Mesendoderm (in vitro differentiated cells): ENCODE measurements around the gene HLF.
"Not testable (repeated sequence)": the region's sequence is repeated elsewhere in the genome, so short reads cannot be mapped to it uniquely, and the experiment has no call there.

ENCODE experiments used
- DNase-seq: peaks from one replicate; pipeline ENCODE4 v3.0.0; 2013
- H2AK5ac ChIP-seq: 2 replicates; pipeline ENCODE4 v1.6.1; 2013; ENCODE audit warnings: low read length, inconsistent platforms
- H2BK120ac ChIP-seq: 2 replicates; pipeline ENCODE4 v1.6.1; 2013; ENCODE audit warnings: low read depth, mild to moderate bottlenecking, low read length, moderate library complexity, mixed read lengths
- H2BK15ac ChIP-seq: replicated peaks from 2 replicates; pipeline ENCODE4 v1.6.1; 2013; ENCODE audit warnings: low read depth, mild to moderate bottlenecking, moderate library complexity
- H2BK5ac ChIP-seq: 2 replicates; pipeline ENCODE4 v1.6.1; 2013; ENCODE audit warnings: low read length, inconsistent platforms
- H3K18ac ChIP-seq: 2 replicates; pipeline ENCODE4 v1.6.1; 2013; ENCODE audit warnings: mild to moderate bottlenecking, low read length, mixed read lengths
- H3K23ac ChIP-seq: one replicate; pipeline ENCODE4 v1.6.1; 2013; ENCODE audit warnings: low read length
- H3K27ac ChIP-seq: 2 replicates; pipeline ENCODE4 v1.5.1; 2013; ENCODE audit warnings: low read depth, mild to moderate bottlenecking, inconsistent platforms, low read length, moderate library complexity
- H3K27me3 ChIP-seq: 2 replicates; pipeline ENCODE4 v1.6.1; 2013; ENCODE audit warnings: low read length, control low read depth, mild to moderate bottlenecking, inconsistent platforms; ENCODE audit not compliant: insufficient read depth, poor library complexity
- H3K36me3 ChIP-seq: 2 replicates; pipeline ENCODE4 v1.6.1; 2013; ENCODE audit warnings: low read length, inconsistent platforms; ENCODE audit not compliant: control insufficient read depth, insufficient read depth
- H3K4ac ChIP-seq: one replicate; pipeline ENCODE4 v1.6.1; 2013; ENCODE audit warnings: low read depth, mild to moderate bottlenecking, low read length, moderate library complexity
- H3K4me1 ChIP-seq: 2 replicates; pipeline ENCODE4 v1.6.1; 2013; ENCODE audit warnings: low read depth, low read length, inconsistent platforms; ENCODE audit not compliant: control insufficient read depth
- H3K4me2 ChIP-seq: 2 replicates; pipeline ENCODE4 v1.6.1; 2013; ENCODE audit warnings: low read length
- H3K4me3 ChIP-seq: 2 replicates; pipeline ENCODE4 v1.5.1; 2013; ENCODE audit warnings: mild to moderate bottlenecking, low read length
- H3K56ac ChIP-seq: one replicate; pipeline ENCODE4 v1.6.1; 2013; ENCODE audit warnings: low read length
- H3K79me1 ChIP-seq: 2 replicates; pipeline ENCODE4 v1.6.1; 2013; ENCODE audit warnings: low read length, inconsistent platforms
- H3K79me2 ChIP-seq: 2 replicates; pipeline ENCODE4 v1.6.1; 2013; ENCODE audit warnings: mild to moderate bottlenecking, low read length; ENCODE audit not compliant: control insufficient read depth, insufficient read depth
- H3K9ac ChIP-seq: 2 replicates; pipeline ENCODE4 v1.6.1; 2013; ENCODE audit warnings: low read length, inconsistent platforms
- H4K5ac ChIP-seq: one replicate; pipeline ENCODE4 v1.6.1; 2013; ENCODE audit warnings: low read length
- H4K8ac ChIP-seq: one replicate; pipeline ENCODE4 v1.6.1; 2013; ENCODE audit warnings: low read depth, mild to moderate bottlenecking, control low read depth, low read length, moderate library complexity
- WGBS: extraction: QIAGEN DNeasy Blood & Tissue Kit; methylation state at CpG from one replicate; pipeline ENCODE4 v1.1.7; 2013; ENCODE audit warnings: low lambda C conversion rate, missing lambda C conversion rate; ENCODE audit not compliant: insufficient coverage; ENCODE audit errors: extremely low coverage; 5-methylcytosine and 5-hydroxymethylcytosine counted together

HLF gene

GRCh38 chr17:55326030-55326429 lies 61.3 kb downstream of the HLF start:
- H3K56ac ChIP-seq, result no peak overlapping the region
- H2AK5ac ChIP-seq, result no peak overlapping the region
- no CpG with 5 or more reads among the region's 7 CpGs for WGBS
- H3K23ac ChIP-seq, result no peak overlapping the region
- no peak overlapping the region for H2BK120ac ChIP-seq
- H2BK5ac ChIP-seq, result no peak overlapping the region
- no peak overlapping the region for H3K9ac ChIP-seq
- H4K5ac ChIP-seq, result no peak overlapping the region
- H2BK15ac ChIP-seq, result no peak overlapping the region
- no peaks in the 10 kb centered on the region for H3K4me1 ChIP-seq
- H3K36me3 ChIP-seq, result no peaks in the 10 kb centered on the region
- H3K79me2 ChIP-seq, result no peaks in the 10 kb centered on the region
- no peaks in the 10 kb centered on the region for H3K79me1 ChIP-seq
- H3K18ac ChIP-seq, result no peak overlapping the region
- no peak overlapping the region for H4K8ac ChIP-seq
- H3K4me2 ChIP-seq, result no peak overlapping the region
- DNase-seq, result no peak
- H3K27me3 ChIP-seq, result no peaks in the 10 kb centered on the region
- H3K4me3 ChIP-seq, result no peak overlapping the region
- H3K4ac ChIP-seq, result no peak overlapping the region
- H3K27ac ChIP-seq, result no peak overlapping the region

- no peak overlapping the region for H3K27ac ChIP-seq
- H3K18ac ChIP-seq, result no peak overlapping the region
- H4K5ac ChIP-seq, result no peak overlapping the region
- no peak overlapping the region for H2BK15ac ChIP-seq
- H4K8ac ChIP-seq, result no peak overlapping the region
- H3K4ac ChIP-seq, result no peak overlapping the region
- no peaks in the 10 kb centered on the region for H3K27me3 ChIP-seq
- no peak overlapping the region for H3K4me3 ChIP-seq
- no peaks in the 10 kb centered on the region for H3K79me1 ChIP-seq
- DNase-seq, result no peak
- no peak overlapping the region for H2BK5ac ChIP-seq
- no peak overlapping the region for H3K9ac ChIP-seq
- H2AK5ac ChIP-seq, result no peak overlapping the region
- no CpG with 5 or more reads among the region's 4 CpGs for WGBS
- H3K79me2 ChIP-seq, result no peaks in the 10 kb centered on the region
- H3K23ac ChIP-seq, result no peak overlapping the region
- no peak overlapping the region for H2BK120ac ChIP-seq
- no peak overlapping the region for H3K4me2 ChIP-seq
- H3K36me3 ChIP-seq, result no peaks in the 10 kb centered on the region
- no peaks in the 10 kb centered on the region for H3K4me1 ChIP-seq
- H3K56ac ChIP-seq, result no peak overlapping the region
Measured at GRCh38 chr17:55327225-55328088, 62.7 kb downstream of the HLF start.

GRCh38 chr17:55328514-55328913 lies 63.8 kb downstream of the HLF start:
- not testable (repeated sequence) for H3K4me1 ChIP-seq, H3K4ac ChIP-seq, H3K27ac ChIP-seq, H3K23ac ChIP-seq, H3K27me3 ChIP-seq, H4K8ac ChIP-seq, H3K4me3 ChIP-seq, H3K79me2 ChIP-seq, H2AK5ac ChIP-seq, H2BK15ac ChIP-seq, H4K5ac ChIP-seq, H2BK5ac ChIP-seq, DNase-seq, H2BK120ac ChIP-seq, H3K36me3 ChIP-seq, H3K18ac ChIP-seq, H3K9ac ChIP-seq, H3K4me2 ChIP-seq, H3K79me1 ChIP-seq, H3K56ac ChIP-seq
- no CpG with 5 or more reads among the region's 2 CpGs for WGBS

GRCh38 chr17:55330344-55330933 lies 65.7 kb downstream of the HLF start:
- H3K36me3 ChIP-seq, result no peaks in the 10 kb centered on the region
- H3K9ac ChIP-seq, result no peak overlapping the region
- DNase-seq, result no peak
- H3K4ac ChIP-seq, result no peak overlapping the region
- no peak overlapping the region for H3K18ac ChIP-seq
- H3K56ac ChIP-seq, result no peak overlapping the region
- no peak overlapping the region for H3K4me3 ChIP-seq
- H2AK5ac ChIP-seq, result no peak overlapping the region
- H3K4me1 ChIP-seq, result no peaks in the 10 kb centered on the region
- no peak overlapping the region for H3K4me2 ChIP-seq
- no peaks in the 10 kb centered on the region for H3K27me3 ChIP-seq
- H4K5ac ChIP-seq, result no peak overlapping the region
- H2BK120ac ChIP-seq, result no peak overlapping the region
- H2BK5ac ChIP-seq, result no peak overlapping the region
- no peaks in the 10 kb centered on the region for H3K79me1 ChIP-seq
- H4K8ac ChIP-seq, result no peak overlapping the region
- H3K27ac ChIP-seq, result no peak overlapping the region
- no peak overlapping the region for H3K23ac ChIP-seq
- WGBS, result no CpG with 5 or more reads among the region's 8 CpGs
- H2BK15ac ChIP-seq, result no peak overlapping the region
- H3K79me2 ChIP-seq, result no peaks in the 10 kb centered on the region

- no peaks in the 10 kb centered on the region for H3K36me3 ChIP-seq
- H4K5ac ChIP-seq, result no peak overlapping the region
- H2BK120ac ChIP-seq, result no peak overlapping the region
- no peak overlapping the region for H2AK5ac ChIP-seq
- no peak overlapping the region for H2BK15ac ChIP-seq
- no peaks in the 10 kb centered on the region for H3K79me2 ChIP-seq
- H3K56ac ChIP-seq, result no peak overlapping the region
- H3K27ac ChIP-seq, result no peak overlapping the region
- no peak overlapping the region for H3K4ac ChIP-seq
- no peaks in the 10 kb centered on the region for H3K27me3 ChIP-seq
- H3K79me1 ChIP-seq, result no peaks in the 10 kb centered on the region
- H3K9ac ChIP-seq, result no peak overlapping the region
- H4K8ac ChIP-seq, result no peak overlapping the region
- H3K4me2 ChIP-seq, result no peak overlapping the region
- no peak for DNase-seq
- no peaks in the 10 kb centered on the region for H3K4me1 ChIP-seq
- H2BK5ac ChIP-seq, result no peak overlapping the region
- no peak overlapping the region for H3K23ac ChIP-seq
- no peak overlapping the region for H3K4me3 ChIP-seq
- H3K18ac ChIP-seq, result no peak overlapping the region
- no CpG with 5 or more reads among the region's 15 CpGs for WGBS
Measured at GRCh38 chr17:55332296-55333041, 67.7 kb downstream of the HLF start.
